Measurements from ENCODE around the gene RERE. TPM values are rescaled to one million over a fixed set of nuclear protein-coding genes. Genes with fewer than 3 reads are reported as not detected.

RERE gene
- total RNA-seq, 1 experiment from 2014 or later, result 37.1 TPM

GRCh38 chr1:8428441-8428840 is 389.0 kb downstream of the RERE start:
- no peak for DNase-seq (ENCODE audit: low spot score)

GRCh38 chr1:8427986-8428385 is 389.5 kb downstream of the RERE start:
- DNase-seq (ENCODE audit: low spot score), result no peak

GRCh38 chr1:8427493-8427892 is 389.9 kb downstream of the RERE start:
- DNase-seq (ENCODE audit: low spot score), result no peak

- DNase-seq (ENCODE audit: low spot score), result no peak
These were observed 390.4 kb downstream of the RERE start for GRCh38 chr1:8426996-8427395.

- DNase-seq (ENCODE audit: low spot score), result no peak
These were observed 391.7 kb downstream of the RERE start for GRCh38 chr1:8425781-8426161.

GRCh38 chr1:8425150-8425780 is 392.2 kb downstream of the RERE start:
- DNase-seq (ENCODE audit: low spot score), result no peak

- DNase-seq (ENCODE audit: low spot score), result no peak
These were observed 392.8 kb downstream of the RERE start for GRCh38 chr1:8424539-8425116.

- peak; percentile 75 for DNase-seq (ENCODE audit: low spot score)
These were observed 393.5 kb downstream of the RERE start for GRCh38 chr1:8423692-8424538.

- DNase-seq (ENCODE audit: low spot score), result peak; percentile 25
These were observed 394.2 kb downstream of the RERE start for GRCh38 chr1:8423269-8423691.

- DNase-seq (ENCODE audit: low spot score), result peak; percentile 48
These were observed 394.8 kb downstream of the RERE start for GRCh38 chr1:8422510-8423268.

GRCh38 chr1:8421721-8422120 is 395.7 kb downstream of the RERE start:
- DNase-seq (ENCODE audit: low spot score), result peak; percentile 12

GRCh38 chr1:8420318-8420717 is 397.1 kb downstream of the RERE start:
- DNase-seq (ENCODE audit: low spot score), result peak; percentile 38

- no peak for DNase-seq (ENCODE audit: low spot score)
These were observed 397.6 kb downstream of the RERE start for GRCh38 chr1:8419861-8420260.

GRCh38 chr1:8419172-8419571 is 398.3 kb downstream of the RERE start:
- no peak for DNase-seq (ENCODE audit: low spot score)

GRCh38 chr1:8418301-8418700 is 399.1 kb downstream of the RERE start:
- no peak for DNase-seq (ENCODE audit: low spot score)

- no peak for DNase-seq (ENCODE audit: low spot score)
These were observed 399.8 kb downstream of the RERE start for GRCh38 chr1:8417625-8418024.

- no peak for DNase-seq (ENCODE audit: low spot score)
These were observed 400.6 kb downstream of the RERE start for GRCh38 chr1:8416881-8417280.

- DNase-seq (ENCODE audit: low spot score), result no peak
These were observed 401.7 kb downstream of the RERE start for GRCh38 chr1:8415526-8416278.

- peak; percentile 79 for DNase-seq (ENCODE audit: low spot score)
These were observed 405.1 kb downstream of the RERE start for GRCh38 chr1:8412183-8412831.

GRCh38 chr1:8411803-8412182 is 405.6 kb downstream of the RERE start:
- no peak for DNase-seq (ENCODE audit: low spot score)

- DNase-seq (ENCODE audit: low spot score), result no peak
These were observed 406.6 kb downstream of the RERE start for GRCh38 chr1:8410791-8411190.

All from HT-29 (cell line).